NCI-H82 treated with DMSO at 0.1 percent for 48 hours (cell line): Measurements from ENCODE around the gene SUPT5H.
A peak's percentile ranks its signal among the peaks of the same experiment; 100 is the strongest.

Experiments
- DNase-seq: peaks from one replicate; lab custom pipeline; 2025; ENCODE audit not compliant: unreplicated experiment; lab: John Stamatoyannopoulos, UW

The SUPT5H gene

DNA sequence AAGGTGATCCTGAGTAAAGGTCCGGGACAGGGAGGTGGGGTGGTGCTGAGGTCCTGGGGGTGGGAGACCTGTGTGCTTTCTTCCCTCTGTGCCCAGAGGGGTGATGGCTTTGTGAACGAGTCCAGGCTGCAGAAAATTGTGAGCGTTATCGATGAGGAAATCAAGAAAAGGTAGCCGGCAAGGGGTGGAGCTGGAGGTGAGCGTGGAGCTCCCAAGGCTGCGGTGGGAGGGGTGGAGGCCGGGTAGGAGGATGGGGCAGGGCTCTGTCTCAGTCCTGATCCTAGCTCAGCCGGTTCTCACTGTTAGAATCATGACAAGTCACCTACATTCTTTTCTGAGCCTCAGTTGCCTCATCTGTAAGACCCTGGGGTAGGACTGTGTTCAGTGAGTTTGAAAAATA lies 73.6 kb downstream of the SUPT5H start:
- DNase-seq = no peak

DNA sequence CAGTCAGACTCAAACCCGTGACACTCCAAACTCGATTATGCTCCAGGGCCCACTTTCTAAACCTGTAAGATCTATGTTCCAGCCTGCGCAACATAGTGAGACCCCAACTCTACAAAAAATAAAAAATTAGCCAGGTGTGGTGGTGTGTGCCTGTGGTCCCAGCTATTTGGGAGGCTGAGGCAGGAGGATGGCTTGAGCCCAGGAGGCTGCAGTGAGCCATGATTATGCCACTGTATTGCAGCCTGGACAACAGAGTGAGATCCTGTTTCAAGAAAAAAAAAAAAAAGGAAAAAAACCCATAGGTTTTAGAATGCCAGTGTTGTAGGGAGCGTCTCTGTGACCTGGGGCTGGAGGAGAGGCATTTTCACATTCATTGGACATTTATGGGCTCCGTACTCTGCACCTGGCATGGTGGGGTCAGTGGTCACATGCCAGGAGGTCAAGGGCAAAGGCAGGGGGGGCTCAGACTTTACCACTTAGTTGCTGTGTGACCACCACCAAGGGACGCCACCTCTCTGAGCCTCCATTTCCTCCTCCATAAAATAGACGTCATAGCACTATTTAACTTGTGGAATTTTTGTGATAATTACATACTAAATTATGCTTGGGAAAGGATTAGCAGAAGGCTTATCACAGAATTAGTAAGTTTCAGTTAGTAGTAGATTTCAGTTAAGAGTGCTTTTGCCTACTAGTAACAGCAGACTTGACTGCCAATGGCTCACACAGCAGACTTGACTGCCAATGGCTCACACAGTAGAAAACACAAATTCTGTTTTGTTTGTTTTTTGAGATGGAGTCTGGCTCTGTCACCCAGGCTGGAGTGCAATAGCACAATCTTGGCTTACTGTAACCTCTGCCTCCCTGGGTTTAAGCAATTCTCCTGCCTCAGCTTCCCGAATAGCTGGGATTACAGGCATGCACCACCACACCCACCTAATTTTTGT lies 75.4 kb downstream of the SUPT5H start:
- DNase-seq = no peak

DNA sequence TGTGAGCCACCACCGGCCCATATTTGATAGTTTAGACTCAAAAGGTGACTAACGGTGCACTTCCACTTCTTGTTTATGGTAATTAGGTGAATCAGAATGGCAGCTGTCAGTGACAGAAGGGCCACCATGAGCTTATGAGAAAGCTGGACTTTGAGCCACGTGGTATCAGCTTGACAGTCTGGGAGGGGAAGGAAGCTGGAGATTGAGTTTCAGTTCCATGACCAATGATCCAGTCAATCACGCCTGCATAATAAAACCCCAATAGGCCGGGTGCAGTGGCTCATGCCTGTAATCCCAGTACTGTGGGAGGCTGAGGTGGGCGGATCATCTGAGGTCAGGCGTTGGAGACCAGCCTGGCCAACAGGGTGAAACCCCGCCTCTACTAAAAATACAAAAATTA lies 79.1 kb downstream of the SUPT5H start:
- DNase-seq = peak; percentile 69

DNA sequence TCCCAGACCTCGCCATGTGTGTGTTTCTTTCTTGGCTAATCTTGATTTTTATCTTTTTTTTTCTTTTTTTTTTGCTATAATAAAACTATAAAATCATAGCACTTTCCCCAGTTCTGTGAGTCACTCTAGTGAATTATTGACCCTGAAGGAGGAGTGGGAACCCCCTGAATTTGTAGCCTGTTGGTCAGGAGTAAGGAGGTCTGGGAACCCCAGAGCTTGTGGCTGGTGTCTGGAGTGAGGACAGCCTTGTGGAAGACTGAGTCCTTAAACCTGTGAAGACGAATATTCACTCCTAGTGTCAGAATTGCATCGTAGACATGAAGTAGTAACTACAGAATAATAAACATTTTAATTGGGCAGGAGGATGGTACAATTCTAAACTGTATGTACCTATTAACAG lies 79.8 kb downstream of the SUPT5H start:
- no peak for DNase-seq
